Stimulated activated CD4-positive, alpha-beta T cell treated with anti-CD3 and anti-CD28 coated beads, TNF-alpha, amount 100 ng/mL, for 48 hours (primary cell): ENCODE data around the gene SKIC2.

Experiments
- DNase-seq, 3 donors: peaks; one replicate each; pipeline ENCODE4 v3.0.0-alpha.2; 2020; ENCODE audit warnings: low read depth in 3 of 3

SKIC2 gene

GRCh38 chr6:31945507-31946369 lies 13.2 kb upstream of the SKIC2 start, which contains the start of gene CFB:
Gene CFB, plus strand, starts transcription at chr6:31946095. Its CDS starts 127 bp downstream, at chr6:31946222.
- DNase-seq: no peak

GRCh38 chr6:31946370-31946885 lies 12.5 kb upstream of the SKIC2 start:
- no peak for DNase-seq

GRCh38 chr6:31947070-31947675 lies 11.8 kb upstream of the SKIC2 start:
- no peak for DNase-seq

GRCh38 chr6:31947864-31948263 lies 11.1 kb upstream of the SKIC2 start:
- DNase-seq: no peak

- DNase-seq: no peak
Measured at GRCh38 chr6:31948306-31948705, 10.7 kb upstream of the SKIC2 start.

GRCh38 chr6:31948753-31949413 lies 10.1 kb upstream of the SKIC2 start:
- DNase-seq: no peak

GRCh38 chr6:31949926-31950548 lies 8.9 kb upstream of the SKIC2 start:
- DNase-seq: no peak

GRCh38 chr6:31952140-31952805 lies 6.7 kb upstream of the SKIC2 start:
- peak in 1 of 3 donors; percentile 32 for DNase-seq

- DNase-seq: no peak
Measured at GRCh38 chr6:31952890-31953289, 6.1 kb upstream of the SKIC2 start.

GRCh38 chr6:31954511-31954910 lies 4.5 kb upstream of the SKIC2 start:
- no peak for DNase-seq

- DNase-seq: no peak
Measured at GRCh38 chr6:31956796-31957195, 2.2 kb upstream of the SKIC2 start.

GRCh38 chr6:31958412-31958740 lies 599 bp upstream of the SKIC2 start:
- DNase-seq: no peak

- no peak for DNase-seq
Measured at GRCh38 chr6:31961616-31962015, 2.6 kb downstream of the SKIC2 start.

GRCh38 chr6:31963921-31964320 lies 4.9 kb downstream of the SKIC2 start:
- no peak for DNase-seq

GRCh38 chr6:31965700-31966099 lies 6.7 kb downstream of the SKIC2 start:
- DNase-seq: no peak

- DNase-seq: no peak
Measured at GRCh38 chr6:31966506-31966905, 7.5 kb downstream of the SKIC2 start.

GRCh38 chr6:31966997-31967925 lies 8.3 kb downstream of the SKIC2 start:
- no peak for DNase-seq

- DNase-seq: no peak
Measured at GRCh38 chr6:31967926-31968320, 8.9 kb downstream of the SKIC2 start.

GRCh38 chr6:31968326-31968725 lies 9.4 kb downstream of the SKIC2 start:
- DNase-seq: no peak
